NCI-H2196 (cell line): Measurements from ENCODE around the gene CCNY.

ENCODE experiments used
- DNase-seq: peaks from one replicate; lab custom pipeline; 2025; ENCODE audit not compliant: unreplicated experiment; lab: John Stamatoyannopoulos, UW

Gene CCNY

DNA sequence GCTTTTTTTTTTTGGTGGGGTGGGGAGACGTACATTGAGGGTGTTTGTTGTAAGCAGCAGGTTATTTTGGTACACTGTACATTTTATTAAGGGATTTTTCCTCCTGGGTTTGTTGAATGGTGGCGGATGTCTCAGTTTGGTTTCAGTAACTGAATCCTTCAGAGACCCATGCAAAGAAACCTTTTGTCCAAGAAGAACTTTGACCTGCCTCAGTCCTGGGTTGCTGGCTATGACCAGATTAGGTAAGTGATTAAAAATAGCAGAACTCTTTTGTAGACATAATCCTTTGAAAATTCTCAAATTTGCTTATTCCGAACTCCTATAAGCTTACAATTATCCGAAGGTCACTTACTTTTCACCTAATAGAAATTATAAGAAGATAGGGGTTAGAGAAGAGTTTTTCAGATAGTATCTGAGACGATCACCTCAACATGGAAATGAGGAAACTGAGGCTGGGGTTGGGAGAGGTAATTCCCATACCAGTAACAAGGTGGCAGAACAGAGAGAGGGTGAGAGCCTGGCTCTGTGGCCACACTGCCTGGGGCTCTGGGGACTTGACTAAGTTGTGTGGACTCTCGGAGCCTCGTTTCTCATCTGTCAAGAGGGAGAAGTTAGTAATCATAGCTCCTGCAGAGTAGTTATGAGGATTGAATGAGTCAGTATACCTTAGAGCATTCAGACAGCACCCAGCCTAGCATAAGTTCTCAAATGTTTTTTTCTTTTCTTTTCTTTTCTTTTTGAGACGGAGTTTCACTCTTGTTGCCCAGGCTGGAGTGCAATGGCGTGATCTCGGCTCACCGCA is 87.4 kb downstream of the CCNY start:
- DNase-seq: no peak

GRCh38 chr10:35424680-35425285 is 88.5 kb downstream of the CCNY start:
- no peak for DNase-seq

DNA sequence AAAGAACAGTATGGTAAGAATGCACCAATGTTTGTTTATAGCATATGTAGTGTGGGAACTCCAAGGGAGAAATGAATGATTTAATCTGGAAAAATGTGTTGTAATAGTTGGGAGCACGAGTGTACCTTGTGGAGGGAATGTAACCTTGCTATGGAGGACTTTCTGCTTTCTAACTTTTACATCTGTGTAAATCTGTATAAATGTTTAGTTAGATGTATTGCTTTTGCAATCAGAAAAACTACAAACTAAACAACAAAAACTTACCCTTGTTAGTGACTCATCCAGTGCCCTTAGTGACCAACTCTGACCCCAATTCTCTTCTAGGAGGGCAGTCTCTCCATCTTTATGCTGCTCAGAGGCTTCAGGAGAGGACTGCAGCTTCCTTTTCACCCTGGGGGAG is 89.3 kb downstream of the CCNY start:
- no peak for DNase-seq

- no peak for DNase-seq
Measured at GRCh38 chr10:35426657-35427056, 90.3 kb downstream of the CCNY start.

DNA sequence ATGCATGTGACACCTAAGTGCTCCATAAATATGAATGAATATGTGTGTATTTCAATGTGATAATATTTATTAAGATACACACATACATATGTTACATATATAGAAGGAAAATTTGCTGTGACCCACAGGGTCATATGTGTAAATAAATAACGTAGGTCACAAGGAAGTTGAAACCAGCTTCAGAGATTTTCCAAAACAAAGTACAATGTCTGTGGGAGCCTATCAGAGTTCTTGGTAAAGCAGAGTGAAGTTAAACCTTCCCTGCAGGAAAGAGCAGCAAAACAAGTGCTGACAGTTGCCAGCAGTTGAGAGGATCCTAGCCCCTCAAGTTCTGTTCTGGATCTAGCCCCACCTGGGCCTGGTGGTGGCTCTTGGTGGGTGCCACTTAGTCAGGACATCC is 91.2 kb downstream of the CCNY start:
- no peak for DNase-seq

DNA sequence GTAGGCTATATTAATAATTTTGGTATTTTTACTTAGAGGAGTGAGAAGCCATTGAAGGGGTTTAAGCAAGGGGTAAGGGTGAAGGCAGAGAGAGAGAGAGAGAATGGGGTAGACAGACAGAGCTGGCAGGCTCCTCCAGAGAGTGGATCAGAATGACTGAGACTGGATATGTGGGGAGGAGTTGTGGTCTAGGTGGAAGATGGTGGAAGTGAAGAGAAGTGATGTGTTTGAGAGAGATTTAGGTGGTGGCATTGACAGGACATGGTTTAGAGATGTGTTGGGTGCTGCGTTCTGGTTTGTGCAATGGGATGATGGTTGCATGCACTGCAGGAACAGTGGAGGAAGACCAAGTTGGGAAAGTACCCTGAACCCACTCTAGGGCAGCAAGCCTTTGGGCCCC is 92.2 kb downstream of the CCNY start:
- no peak for DNase-seq

DNA sequence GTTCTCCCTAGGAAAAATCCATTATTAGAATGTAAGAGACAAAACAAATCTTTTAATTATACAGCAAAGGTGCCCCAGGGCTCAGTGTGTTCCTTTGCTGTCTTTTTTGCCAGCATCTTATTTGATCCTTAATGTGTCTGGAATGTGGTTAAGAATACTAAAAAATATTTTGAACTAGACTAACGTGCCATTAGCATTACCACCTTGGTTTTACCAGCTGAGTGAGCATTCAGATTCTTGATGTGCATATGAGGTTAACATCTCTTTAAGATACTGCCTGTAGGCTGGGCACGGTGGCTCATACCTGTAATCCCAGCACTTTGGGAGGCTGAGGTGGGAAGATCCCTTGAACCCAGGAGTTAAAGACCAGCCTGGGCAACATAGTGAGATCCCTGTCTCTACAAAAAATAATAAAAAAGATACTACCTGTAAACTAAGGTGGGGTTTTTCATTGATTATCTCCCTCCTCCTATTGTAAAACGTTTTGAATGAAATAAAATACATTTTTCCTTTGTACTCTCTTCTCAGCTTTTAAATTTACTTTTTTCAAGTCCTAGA is 96.6 kb downstream of the CCNY start:
- no peak for DNase-seq

DNA sequence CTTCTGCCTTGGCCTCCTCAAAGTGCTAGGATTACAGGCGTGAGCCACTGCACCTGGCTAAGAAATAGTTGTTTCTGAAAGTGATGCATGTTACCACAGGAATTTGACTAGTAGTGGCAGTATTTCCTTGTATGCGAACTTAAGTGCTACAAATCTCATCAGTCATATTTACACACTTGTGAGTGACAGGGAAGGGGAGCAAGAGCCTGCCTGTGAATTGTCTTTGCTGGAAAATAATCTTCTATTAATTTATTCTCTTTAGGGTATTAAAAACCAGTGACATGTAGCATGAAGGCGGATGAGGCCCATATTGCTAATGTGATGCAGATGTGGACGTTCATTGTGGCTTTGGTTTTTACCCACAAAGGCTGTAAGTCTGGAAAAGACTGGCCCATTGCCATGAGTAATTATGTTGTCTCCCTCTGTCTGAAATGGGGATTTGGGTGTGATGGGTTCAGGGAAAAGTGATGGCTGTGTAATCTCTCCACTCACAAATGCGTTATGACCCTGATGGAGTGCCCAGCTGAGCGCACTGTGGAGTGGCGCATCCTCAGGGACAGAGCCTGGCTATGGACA is 97.6 kb downstream of the CCNY start:
- DNase-seq: no peak

- DNase-seq: no peak
Measured at GRCh38 chr10:35434533-35434932, 98.2 kb downstream of the CCNY start.

GRCh38 chr10:35435824-35436223 is 99.5 kb downstream of the CCNY start:
- no peak for DNase-seq

DNA sequence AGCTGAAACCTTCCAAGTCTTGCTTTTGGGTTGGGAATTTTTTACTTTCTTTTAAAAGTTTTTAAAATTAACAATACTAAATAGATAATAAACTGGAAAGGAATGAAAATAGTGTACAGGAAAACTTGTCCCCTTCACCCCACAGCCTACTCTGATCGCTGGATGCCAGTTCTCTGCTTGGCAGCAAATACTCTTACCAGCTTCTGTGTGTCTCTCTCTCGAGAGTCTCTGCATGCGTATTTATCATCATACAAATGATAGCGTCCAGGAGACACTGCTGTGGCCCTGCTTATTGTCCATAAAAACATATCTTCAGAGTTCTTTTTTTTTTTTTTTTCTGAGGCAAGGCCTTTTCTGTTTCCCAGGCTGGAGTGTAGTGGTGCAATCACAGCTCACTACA is 101.5 kb downstream of the CCNY start:
- no peak for DNase-seq

GRCh38 chr10:35438718-35439571 is 102.6 kb downstream of the CCNY start:
- DNase-seq: no peak

GRCh38 chr10:35440016-35440415 is 103.7 kb downstream of the CCNY start:
- DNase-seq: no peak

GRCh38 chr10:35442028-35442427 is 105.7 kb downstream of the CCNY start:
- no peak for DNase-seq

GRCh38 chr10:35442592-35442991 is 106.3 kb downstream of the CCNY start:
- DNase-seq: no peak

GRCh38 chr10:35443858-35444257 is 107.5 kb downstream of the CCNY start:
- DNase-seq: no peak

GRCh38 chr10:35445150-35445884 is 109.0 kb downstream of the CCNY start:
- DNase-seq: no peak

- DNase-seq: no peak
Measured at GRCh38 chr10:35446439-35446838, 110.1 kb downstream of the CCNY start.

GRCh38 chr10:35447693-35448407 is 111.5 kb downstream of the CCNY start:
- no peak for DNase-seq
